Right lobe of liver (tissue), 4 donors: ENCODE measurements around the gene PTPRN2.

Source experiments
- CTCF ChIP-seq, 4 donors: fragments of 200-600 bp in 3 of 4; fragments of 450-650 bp in 1 of 4; IDR thresholded peaks; one replicate each; pipeline versions ENCODE4 v1.5.1 to v1.8.0; 2016 to 2022; ENCODE audit warnings: antibody characterized with exemption in 4 of 4, mild to moderate bottlenecking in 2 of 4
- POLR2A ChIP-seq: fragments of 450-650 bp; IDR thresholded peaks from one replicate; pipeline ENCODE4 v1.6.1; 2017; ENCODE audit warnings: antibody characterized with exemption, mild to moderate bottlenecking
- donor health status: DM: no; HTN: no; CAD: no.
- donor health status: DM: no; HTN: no; CAD: no.
- donor health status: DM: no; HTN: yes; CAD: no.

GRCh38 chr7:158121441-158122045 is 466.1 kb downstream of the PTPRN2 start:
- no peak for TF ChIP-seq CTCF (IDR thresholded peaks at IDR 0.05)
- TF ChIP-seq POLR2A, result no peak
